GM19438 (cell line): ENCODE data around the gene RRAGA.

Experiments
- ATAC-seq: cut with Tn5 transposase; IDR thresholded peaks from one replicate; pipeline ENCODE4 v1.9.1; 2021; ENCODE audit warnings: low read depth; ENCODE audit not compliant: unreplicated experiment

RRAGA gene, protein sequence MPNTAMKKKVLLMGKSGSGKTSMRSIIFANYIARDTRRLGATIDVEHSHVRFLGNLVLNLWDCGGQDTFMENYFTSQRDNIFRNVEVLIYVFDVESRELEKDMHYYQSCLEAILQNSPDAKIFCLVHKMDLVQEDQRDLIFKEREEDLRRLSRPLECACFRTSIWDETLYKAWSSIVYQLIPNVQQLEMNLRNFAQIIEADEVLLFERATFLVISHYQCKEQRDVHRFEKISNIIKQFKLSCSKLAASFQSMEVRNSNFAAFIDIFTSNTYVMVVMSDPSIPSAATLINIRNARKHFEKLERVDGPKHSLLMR

DNA sequence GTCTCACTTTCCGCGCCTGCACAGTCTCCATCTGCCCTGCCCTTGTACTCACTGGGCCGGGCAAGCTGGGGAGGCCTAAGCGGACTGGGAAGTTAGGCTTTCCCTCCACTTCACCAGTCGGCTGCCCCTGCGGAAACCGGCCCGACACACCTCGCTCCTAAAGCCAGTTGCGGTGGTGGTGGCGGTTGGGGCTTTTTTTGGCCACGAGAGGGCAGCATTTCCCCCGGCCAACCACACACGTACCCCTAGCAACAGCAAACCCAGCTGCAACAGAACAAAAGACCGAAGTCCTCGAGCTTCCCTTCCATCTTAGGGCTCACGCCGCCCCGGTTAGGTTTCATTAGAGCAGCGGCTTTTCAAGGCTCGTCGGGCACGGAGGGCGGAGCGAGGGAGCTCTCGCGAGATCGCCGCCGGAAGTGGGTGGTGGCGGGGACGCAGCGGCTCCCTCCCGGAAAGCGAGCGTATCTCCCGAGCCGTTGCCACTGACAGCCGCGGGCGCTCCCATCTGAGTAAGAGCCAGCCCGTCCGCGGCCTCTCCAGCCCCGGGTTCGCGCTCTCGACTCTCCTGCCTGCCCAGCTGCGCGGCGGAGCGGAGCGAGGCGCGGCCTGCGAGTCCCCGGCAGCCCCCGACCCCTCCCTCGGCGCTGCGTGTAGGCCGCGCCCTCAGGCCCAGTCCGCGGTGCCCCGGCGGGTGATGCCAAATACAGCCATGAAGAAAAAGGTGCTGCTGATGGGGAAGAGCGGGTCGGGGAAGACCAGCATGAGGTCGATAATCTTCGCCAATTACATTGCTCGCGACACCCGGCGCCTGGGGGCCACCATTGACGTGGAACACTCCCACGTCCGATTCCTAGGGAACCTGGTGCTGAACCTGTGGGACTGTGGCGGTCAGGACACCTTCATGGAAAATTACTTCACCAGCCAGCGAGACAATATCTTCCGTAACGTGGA lies at the start of gene RRAGA:
Gene RRAGA, plus strand, starts transcription at position 462 of the 951 bp plus-strand sequence. Its CDS starts 233 bp downstream, at position 695.
- peak; percentile 85 for ATAC-seq

DNA sequence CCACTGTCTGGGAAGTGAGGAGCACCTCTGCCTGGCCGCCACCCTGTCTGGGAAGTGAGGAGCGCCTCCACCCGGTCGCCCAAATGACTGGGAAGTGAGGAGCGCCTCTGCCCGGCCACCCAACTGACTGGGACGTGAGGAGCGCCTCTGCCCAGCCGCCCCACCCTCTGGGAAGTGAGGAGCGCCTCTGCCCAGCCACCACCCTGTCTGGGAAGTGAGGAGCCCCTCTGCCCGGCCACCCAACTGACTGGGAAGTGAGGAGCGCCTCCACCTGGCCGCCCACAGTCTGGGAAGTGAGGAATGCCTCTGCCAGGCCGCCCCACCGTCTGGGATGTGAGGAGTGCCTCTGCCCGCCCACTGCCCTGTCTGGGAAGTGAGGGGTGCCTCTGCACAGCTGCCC lies 49.1 kb upstream of the RRAGA start:
- no peak for ATAC-seq

DNA sequence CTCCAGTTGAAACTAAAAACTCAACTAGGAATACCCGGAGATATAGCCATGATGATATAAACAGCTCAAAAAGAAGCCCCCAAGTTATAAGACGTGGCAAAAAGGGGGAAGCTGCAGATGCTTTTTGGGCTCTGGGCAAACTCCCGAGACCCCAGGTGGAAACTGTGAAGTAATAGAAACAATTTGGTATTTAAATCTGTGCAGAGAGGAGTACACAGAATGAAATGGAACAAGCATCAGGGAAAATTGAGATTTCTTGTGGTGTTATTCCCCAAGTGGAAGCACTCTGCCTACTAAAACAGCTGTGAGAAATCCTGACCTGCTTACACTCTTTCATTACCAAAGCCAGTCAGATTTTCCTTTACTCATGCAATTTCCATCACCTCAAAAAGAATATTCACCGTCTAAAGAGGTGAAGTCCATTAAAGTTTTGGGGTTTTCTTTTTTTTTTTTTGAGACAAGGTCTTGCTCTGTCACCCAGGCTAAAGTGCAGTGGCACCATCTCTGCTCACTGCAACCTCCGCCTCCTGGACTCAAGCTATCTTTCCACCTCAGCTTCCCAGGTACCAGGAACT lies 39.7 kb upstream of the RRAGA start:
- no peak for ATAC-seq

DNA sequence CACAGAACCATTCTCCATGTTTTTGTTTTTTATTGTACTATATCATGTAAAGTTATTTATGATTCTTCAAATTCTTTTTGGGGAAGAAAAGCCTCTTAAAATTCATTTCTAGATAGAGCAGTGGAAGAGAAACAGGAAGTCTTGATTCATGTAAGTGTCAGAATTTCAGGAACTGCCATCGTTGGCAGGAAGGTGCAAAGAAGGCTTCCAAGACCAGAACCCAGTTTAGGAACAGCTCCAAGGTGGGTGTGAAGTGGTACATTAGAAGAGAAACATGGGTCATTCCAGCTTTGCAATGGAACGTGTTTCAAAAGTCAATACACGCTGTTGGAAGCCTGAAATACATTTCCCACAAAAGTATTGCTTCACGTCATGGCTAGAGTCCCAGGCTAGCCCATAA lies 31.0 kb upstream of the RRAGA start:
- no peak for ATAC-seq

DNA sequence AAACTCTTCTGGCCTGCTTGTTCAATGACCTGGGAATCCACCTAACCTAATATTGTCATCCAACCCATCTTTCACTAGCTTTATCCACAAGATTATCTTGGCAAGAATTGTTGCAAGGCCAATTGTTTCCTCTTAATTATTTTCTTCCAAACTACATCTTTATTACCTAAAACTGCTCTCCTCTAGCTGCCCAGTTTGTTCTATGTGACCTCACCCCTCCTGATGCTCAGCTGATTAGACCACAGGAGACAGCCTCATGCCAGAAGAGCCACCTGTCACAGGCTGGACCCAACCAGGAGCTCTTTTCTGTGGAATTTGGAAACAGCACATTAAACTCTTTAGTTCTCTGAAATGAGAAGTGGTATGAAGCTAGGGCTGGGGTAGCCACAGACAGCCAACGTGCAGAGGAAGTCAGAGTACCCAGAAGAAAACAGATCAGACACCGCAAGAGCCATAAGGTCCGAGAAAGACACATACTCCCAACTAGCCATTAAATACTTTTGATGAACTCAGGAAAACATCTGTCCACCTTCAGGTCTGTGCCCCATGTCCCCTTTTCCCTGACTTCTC lies 28.3 kb upstream of the RRAGA start:
- no peak for ATAC-seq

DNA sequence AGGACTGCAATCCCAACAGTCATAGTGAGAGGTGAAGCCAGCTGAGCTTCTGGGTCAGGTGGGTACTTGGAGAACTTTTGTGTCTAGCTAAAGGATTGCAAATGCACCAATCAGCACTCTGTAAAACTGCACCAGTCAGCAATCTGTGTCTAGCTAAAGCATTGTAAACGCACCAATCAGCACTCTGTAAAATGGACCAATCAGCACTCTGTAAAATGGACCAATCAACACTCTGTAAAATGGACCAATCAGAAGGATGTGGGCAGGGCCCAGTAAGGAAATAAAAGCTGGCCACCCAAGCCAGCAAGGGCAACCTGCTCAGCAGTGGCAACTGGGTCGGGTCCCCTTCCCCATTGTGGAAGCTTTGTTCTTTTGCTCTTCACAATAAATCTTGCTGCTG lies 27.6 kb upstream of the RRAGA start:
- peak; percentile 28 for ATAC-seq

DNA sequence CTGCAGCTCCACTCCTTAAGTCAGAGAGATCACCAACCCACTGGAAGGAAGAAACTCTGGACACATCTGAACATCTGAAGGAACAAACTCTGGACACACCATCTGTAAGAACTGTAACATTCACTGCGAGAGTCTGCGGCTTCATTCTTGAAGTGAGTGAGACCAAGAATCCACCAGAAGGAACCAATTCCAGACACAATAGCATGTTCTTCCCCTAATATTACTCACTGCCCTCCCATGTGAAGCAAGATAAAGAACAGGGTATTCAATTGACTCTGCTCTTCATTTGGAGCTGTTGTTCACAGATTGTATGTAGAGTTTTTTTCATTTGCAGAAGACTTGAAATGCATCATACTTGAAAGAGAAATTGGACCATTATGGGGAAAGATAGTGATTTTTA lies 27.0 kb upstream of the RRAGA start:
- ATAC-seq: peak; percentile 49

DNA sequence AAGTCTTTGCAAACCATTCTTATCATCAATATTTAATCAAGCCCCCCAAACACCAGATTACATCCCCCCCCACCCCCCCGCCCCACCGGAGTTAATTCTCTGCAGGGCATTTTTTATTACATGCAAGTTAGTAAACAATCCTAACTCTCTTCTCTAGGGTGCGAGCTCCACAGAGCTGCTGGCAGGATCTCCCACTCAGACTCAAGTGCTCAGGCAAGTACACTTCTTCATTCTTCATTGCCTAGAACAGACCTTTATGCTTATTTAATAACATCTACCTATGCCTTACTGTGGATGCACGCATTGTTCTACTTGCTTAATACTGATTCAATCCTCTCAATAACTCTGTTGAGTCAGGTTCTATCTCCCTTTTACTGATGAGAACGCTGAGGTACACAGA lies 26.1 kb upstream of the RRAGA start:
- no peak for ATAC-seq

DNA sequence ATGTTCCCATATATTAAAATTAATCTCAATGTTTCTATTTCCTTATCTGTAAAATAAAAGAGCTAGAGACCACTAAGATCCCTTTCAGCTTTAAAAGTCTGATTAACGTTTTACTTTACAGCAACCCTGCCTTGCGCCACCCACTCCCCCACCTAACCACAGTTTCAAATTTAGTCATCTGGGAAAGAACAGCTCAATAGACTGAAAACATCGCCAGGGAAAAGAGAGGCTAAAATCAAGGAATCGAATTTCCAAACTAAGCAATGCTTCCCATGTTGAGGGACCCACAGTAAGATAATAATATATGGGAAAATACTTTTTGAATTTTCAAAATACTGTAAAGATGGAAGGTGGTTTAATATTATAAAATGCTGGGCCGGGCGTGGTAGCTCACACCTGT lies 22.9 kb upstream of the RRAGA start:
- no peak for ATAC-seq

DNA sequence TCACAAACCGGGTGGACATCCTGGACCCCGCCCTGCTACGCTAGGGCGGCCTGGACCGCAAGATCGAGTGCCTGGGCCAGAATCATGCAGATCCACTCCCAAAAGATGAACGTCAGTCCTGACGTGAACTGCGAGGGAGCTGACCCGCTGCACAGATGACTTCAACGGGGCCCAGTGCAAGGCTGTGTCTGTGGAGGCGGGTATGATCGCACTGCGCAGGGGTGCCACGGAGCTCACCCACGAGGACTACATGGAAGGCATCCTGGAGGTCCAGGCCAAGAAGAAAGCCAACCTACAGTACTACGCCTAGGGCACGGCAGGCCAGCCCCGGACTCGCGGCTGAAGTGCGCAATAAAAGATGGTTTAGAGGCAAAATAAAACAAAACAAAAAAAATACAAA lies 21.4 kb upstream of the RRAGA start:
- ATAC-seq: no peak

DNA sequence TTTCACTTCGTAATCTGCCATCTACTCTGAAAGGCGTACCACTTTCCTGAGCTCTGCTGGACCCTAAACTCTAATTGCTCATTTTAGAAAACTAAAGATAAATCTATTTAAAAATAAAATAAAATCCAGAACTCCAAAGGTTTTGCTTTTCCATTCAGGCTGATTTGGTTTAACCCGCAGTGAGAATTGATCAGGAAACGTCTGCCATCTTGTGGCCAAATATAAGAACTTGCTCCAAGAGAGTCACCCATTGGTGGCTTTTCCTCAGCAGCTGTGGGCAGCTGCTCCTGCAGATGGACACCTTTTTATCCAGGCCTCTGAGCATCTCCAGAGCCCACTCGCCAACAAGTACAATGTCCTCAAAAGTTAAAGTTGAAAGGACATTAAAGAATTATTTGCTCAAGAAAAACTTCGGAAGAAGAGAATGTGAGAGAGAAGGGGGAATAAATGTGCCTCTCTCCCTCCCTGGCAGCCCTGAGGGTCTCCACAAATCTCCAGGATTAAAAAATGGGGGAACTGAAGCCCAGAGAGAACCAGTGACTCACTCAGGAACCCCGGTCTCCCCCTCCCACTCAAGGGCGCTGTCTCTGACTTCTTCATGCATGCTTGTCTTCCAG lies 20.3 kb upstream of the RRAGA start:
- ATAC-seq: peak; percentile 62

DNA sequence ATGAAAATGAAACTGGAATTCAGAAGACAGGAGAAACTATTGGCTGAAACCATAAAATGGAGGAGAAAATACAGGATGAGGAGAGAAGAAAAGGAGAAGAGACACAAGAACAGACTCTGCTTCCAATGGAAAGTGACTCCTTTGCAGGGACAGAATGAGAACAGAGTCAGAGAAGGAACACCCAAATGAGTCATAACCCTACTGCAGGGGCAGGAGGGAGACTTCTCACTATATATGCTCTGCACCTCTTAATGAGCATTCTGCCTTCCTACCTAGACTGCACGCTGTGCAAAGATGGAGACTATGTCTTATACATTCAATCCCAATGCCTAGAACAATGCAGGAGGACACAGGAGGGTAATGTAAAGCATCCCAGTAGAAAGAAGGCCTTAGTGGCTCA lies 18.3 kb upstream of the RRAGA start:
- ATAC-seq: no peak

DNA sequence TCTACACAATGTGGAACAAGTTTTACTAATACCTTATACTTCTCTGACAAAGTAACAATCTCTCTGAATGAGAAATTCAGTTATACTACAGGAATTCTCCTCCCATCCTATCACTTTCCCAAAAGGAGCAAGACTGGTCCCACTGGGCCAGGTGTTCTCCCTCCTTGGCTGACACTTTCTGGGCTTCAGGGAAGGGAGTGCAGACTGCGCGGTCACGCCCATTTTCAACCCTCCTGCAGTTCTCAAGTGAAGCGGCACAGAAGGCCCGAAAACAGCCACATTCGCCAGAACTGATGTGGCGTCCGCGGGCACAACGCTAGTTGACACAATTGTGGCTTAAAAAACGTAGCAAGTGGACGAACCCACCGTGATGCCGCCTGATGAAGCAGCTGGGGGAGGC lies 16.8 kb upstream of the RRAGA start:
- ATAC-seq: no peak

DNA sequence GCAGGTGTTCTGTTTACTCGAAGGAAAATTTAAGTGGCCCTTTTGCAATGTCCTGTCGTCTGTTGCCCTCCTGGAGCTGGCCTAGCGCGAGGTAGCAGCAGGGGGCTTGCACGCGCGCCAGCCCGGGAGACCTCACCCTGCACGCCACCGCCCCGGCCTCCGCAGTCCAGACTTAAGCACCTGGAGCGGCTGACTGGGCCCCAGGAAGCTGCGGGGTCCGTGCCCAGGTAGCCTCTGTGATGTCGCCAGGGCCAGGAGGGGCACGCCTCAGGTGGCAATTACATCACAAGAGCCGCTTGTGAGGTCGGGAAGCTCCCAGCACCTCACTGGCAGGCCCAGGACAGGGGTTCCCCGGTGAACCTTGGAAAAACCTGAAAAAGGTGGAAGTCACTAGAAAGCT lies 16.2 kb upstream of the RRAGA start, which contains the start of gene SAXO1:
Gene SAXO1, minus strand, starts transcription at position 195 of the 400 bp plus-strand sequence. CDS start 301 bp downstream, outside the sequence.
- ATAC-seq: no peak

DNA sequence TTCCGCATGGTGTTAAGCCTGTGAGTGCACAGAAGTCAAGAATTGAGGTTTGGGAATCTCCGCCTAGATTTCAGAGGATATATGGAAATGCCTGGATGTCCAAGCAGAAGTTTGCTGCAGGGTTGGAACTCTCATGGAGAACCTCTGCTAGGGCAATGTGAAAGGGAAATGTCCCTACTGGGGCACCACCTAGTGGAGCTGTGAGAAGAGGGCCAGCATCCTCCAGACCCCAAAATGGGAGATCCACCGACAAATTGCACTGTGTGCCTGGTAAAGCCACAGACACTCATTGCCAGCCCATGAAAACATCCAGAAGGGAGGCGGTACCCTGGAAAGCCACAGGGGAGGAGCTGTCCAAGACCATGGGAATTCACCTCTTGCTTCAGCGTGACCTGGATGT lies 12.6 kb upstream of the RRAGA start:
- ATAC-seq: no peak

DNA sequence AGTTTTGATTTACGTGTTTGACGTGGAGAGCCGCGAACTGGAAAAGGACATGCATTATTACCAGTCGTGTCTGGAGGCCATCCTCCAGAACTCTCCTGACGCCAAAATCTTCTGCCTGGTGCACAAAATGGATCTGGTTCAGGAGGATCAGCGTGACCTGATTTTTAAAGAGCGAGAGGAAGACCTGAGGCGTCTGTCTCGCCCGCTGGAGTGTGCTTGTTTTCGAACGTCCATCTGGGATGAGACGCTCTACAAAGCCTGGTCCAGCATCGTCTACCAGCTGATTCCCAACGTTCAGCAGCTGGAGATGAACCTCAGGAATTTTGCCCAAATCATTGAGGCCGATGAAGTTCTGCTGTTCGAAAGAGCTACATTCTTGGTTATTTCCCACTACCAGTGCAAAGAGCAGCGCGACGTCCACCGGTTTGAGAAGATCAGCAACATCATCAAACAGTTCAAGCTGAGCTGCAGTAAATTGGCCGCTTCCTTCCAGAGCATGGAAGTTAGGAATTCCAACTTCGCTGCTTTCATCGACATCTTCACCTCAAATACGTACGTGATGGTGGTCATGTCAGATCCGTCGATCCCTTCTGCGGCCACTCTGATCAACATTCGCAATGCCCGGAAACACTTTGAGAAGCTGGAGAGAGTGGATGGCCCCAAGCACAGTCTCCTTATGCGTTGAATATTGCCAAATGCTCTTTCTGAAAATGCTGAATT lies 850 bp downstream of the RRAGA start:
- peak; percentile 1 for ATAC-seq

DNA sequence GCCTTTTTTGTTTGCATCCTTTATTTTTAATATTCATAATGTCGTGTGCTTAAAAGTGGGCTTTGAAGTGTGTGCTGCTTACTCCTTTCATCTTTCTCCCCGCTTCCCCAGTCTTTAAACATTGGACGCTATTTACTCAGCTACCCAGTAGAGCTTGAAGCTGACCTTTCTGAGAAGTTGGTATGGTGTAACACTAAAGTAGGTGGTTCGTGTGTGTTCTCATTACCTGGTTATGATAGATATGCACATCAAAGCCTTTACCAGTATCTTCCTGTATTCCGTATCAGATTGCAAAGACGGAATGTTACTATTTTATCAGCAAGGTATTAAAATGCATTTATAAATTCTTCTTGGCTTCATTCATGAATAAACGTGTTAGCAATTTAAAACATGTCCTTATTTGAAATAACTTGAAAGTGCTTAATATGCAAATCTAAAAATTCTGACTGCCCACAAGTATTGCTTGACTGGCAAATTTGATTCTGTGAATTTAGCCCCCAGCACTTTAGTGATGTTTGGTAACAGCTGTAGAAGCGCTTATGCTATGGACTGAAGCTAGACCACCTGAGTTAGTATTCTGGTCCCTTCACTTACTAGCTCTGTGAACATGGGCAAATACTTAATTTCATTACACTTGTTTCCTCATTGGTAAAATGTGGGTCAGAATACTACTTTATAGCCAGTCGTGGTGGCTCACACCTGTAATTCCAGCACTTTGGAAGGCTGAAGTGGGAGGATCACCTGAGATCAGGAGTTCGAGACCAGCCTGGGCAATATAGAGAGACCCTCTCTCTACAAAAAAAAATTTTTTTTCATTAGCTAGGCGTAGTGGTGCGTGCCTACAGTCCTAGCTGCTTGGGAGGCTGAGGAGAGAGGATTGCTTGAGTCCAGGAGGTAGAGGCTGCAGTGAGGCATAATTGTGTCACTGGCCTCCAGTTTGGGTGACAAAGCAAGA lies 1.7 kb downstream of the RRAGA start:
- ATAC-seq: no peak

DNA sequence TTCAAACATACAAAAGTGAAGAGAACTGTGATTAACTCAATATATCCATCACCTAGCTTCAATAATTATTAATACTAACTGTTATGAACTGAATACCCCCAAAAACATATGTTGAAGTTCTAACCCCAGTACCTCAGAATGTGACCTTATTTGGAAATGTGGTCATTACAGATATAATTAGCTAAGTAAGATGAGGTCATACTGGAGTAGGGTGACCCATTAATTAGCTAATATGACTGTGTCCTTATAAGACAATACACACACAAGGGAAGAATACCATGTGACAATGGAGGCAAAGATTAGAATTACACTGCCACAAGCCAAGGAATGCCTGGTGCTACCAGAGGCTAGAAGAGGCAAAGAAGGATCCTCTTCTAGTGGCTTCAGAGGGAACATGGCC lies 7.8 kb downstream of the RRAGA start:
- ATAC-seq: no peak

DNA sequence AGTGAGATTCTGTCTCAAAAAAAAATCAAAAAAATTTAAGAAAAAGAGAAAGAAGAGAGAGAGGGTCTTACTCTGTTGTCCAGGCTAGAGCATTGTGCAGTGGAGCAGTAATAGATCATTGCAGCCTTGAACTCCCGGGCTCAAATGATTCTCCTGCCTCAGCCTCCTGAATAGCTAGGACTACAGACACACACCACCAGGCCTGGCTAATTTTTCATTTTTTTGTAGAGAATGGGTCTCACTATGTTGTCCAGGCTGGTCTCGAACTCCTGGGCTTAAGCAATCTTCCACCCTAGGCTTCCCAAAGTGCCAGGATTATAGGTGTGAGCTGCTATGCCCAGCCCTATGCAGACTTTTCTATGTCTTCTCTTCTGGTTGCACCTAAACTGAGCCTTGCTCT lies 25.0 kb downstream of the RRAGA start:
- no peak for ATAC-seq
